Tibial artery (tissue), 4 donors: Measurements from ENCODE around the gene ATP1A4.
A peak's percentile ranks its signal among the peaks of the same experiment; 100 is the strongest.

ENCODE experiments used
- DNase-seq, 2 donors: peaks; one replicate each; pipeline ENCODE4 v3.0.0-alpha.2; 2019
- H3K27ac ChIP-seq, 2 donors: fragments of 200-600 bp; sonication (generic) in 1 of 2; 1 replicate in 1 of 2; 2 replicates in 1 of 2; pipeline ENCODE4 v1.5.1; 2018 to 2019; ENCODE audit warnings: mild to moderate bottlenecking in 1 of 2
- H3K27me3 ChIP-seq, 2 donors: fragments of 200-600 bp; sonication (generic) in 1 of 2; one replicate each; pipeline versions ENCODE4 v1.5.1 to v1.6.0; 2016 to 2019
- H3K36me3 ChIP-seq, 3 donors: fragments of 200-600 bp; sonication (generic) in 2 of 3; one replicate each; pipeline ENCODE4 v1.5.1; 2016 to 2019; ENCODE audit warnings: mild to moderate bottlenecking in 2 of 3
- H3K4me1 ChIP-seq, 4 donors: fragments of 200-600 bp; sonication (generic) in 2 of 4; 1 replicate in 3 of 4; 2 replicates in 1 of 4; pipeline ENCODE4 v1.5.1; 2016 to 2019
- H3K4me3 ChIP-seq, 2 donors: fragments of 200-600 bp; sonication (generic) in 1 of 2; 1 replicate in 1 of 2; 2 replicates in 1 of 2; pipeline ENCODE4 v1.5.1; 2018 to 2019; ENCODE audit warnings: mild to moderate bottlenecking in 2 of 2
- H3K9me3 ChIP-seq, 3 donors: fragments of 200-600 bp; sonication (generic) in 1 of 3; one replicate each; pipeline ENCODE4 v1.5.1; 2016 to 2019
- intact Hi-C: fragments of 100-400 bp; cut with DNase I; formaldehyde crosslinking; loops from one replicate; pipeline ENCODE4 v1.15.0; 2023; ENCODE audit warnings: low total_unique reads
- TF ChIP-seq, protein P1 (sequence below), 2 experiments: fragments of 200-600 bp in 1 of 2; fragments of 450-650 bp in 1 of 2; IDR thresholded peaks; one replicate each; pipeline ENCODE4 v1.5.1; 2017 to 2019; ENCODE audit warnings: antibody characterized with exemption in 2 of 2, mild to moderate bottlenecking in 1 of 2, moderate library complexity in 1 of 2

Gene ATP1A4

DNA sequence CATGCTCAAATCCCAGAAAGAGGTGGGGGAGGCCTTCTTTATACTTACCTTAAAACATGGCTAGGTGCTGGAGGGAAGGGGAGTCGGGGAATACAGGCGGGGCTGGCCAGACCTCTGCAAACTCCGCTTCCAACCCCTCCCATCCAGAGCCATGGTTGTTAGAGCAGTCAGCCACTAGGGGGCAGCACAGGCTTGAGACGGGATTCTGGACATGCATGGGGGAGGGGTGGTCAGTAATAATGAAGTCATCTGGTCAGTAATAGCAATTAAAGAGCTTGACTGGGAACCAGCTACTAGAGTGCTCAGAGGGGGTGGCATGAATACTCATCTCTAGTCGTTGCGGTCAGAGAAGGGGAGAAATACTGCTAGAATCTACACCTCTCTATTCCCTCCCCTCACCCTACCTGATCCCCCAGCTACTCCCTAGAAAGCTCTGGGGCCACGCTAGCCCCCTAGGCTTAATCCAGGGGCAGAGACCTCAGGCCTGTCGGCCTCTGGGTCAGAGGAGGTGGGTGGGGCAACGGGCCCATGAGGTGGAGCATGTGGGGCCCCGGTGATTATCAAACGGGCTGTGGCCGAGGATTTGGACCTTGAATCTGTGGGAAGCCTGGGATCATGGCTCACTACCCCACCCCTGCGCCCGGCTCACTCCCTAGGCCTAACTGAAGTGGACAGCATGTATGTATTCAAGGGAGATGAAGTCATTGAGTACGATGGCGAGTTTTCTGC, 41.9 kb downstream of the ATP1A4 start:
- Histone ChIP-seq H3K36me3 (no peaks in the 10 kb centered on the region), H3K9me3 (no peaks in the 10 kb centered on the region), H3K4me3 (no peak overlapping the region), H3K4me1 (peaks cover 0 to 27% (median 24%) of the 10 kb centered on the region in 4 donors), H3K27ac (no peak overlapping the region), H3K27me3 (no peaks in the 10 kb centered on the region)
- intact Hi-C loops: loop anchor here (2.0 kb wide), 2 partner anchors 58 to 98 kb away; no protein-coding TSS in a partner anchor
- peak; percentile 86 to 92 for DNase-seq
- TF ChIP-seq, protein P1, sequence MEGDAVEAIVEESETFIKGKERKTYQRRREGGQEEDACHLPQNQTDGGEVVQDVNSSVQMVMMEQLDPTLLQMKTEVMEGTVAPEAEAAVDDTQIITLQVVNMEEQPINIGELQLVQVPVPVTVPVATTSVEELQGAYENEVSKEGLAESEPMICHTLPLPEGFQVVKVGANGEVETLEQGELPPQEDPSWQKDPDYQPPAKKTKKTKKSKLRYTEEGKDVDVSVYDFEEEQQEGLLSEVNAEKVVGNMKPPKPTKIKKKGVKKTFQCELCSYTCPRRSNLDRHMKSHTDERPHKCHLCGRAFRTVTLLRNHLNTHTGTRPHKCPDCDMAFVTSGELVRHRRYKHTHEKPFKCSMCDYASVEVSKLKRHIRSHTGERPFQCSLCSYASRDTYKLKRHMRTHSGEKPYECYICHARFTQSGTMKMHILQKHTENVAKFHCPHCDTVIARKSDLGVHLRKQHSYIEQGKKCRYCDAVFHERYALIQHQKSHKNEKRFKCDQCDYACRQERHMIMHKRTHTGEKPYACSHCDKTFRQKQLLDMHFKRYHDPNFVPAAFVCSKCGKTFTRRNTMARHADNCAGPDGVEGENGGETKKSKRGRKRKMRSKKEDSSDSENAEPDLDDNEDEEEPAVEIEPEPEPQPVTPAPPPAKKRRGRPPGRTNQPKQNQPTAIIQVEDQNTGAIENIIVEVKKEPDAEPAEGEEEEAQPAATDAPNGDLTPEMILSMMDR (IDR thresholded peaks at IDR 0.05): peak; percentile 90 to 98

DNA sequence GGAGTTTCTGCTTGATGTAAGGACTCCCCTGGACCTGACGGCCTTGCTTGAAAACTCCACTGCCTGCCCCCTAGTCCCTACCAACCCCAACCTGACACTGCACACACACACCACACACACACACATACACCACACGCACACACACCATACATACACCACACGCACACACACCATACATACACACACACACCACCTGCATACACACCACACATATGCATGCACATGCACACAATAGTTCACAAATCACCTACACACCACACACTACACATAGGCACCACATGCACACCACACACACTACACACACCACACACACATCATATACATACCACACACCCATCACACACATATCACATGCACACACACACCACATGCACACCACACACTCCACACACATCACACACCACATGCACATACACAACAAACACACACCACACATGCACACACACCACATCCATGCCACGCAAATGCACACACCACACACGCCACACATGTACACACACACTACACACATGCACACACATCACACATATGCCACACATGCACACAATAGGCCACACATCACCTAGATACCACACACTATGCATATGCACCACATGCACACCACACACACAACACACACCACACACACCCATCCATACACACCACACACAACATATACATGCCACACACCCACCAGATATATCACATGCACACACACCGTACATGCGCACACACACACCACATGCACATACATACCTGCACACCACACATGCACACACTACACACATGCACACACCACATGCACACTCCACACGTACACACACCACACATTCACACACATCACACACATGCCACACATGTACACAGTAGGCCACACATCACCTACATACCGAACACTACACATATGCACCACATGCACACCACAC, 42.7 kb downstream of the ATP1A4 start:
- intact Hi-C loops: loop anchor here (2.0 kb wide), 3 partner anchors 23 to 97 kb away; no protein-coding TSS in a partner anchor
- H3K36me3 ChIP-seq: no peaks in the 10 kb centered on the region
- H3K27me3 ChIP-seq: no peaks in the 10 kb centered on the region
- TF ChIP-seq, protein P1 (IDR thresholded peaks at IDR 0.05): no peak
- H3K27ac ChIP-seq: no peak overlapping the region
- no peak overlapping the region for H3K4me3 ChIP-seq
- DNase-seq: no peak
- peaks cover 0 to 27% (median 24%) of the 10 kb centered on the region in 4 donors for H3K4me1 ChIP-seq
- H3K9me3 ChIP-seq: no peaks in the 10 kb centered on the region

DNA sequence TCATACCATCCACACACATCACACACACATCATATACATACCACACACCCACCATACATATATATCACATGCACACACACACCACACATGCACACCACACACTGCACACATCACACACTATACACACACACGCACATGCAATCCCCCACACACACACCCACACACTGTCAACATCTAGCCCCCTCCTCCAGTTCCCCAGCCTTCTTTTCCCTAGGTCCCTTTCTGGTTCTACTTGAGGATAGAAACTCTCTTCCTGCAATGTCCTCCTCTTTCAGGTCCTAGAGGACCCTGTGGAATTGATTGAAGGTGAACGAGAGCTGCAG, 43.3 kb downstream of the ATP1A4 start:
- TF ChIP-seq, protein P1 (IDR thresholded peaks at IDR 0.05): no peak
- intact Hi-C loops: loop anchor here (2.0 kb wide), 1 partner anchor 22 kb away; no protein-coding TSS in a partner anchor
- Histone ChIP-seq H3K27ac (no peak overlapping the region), H3K4me1 (peaks cover 0 to 21% (median 19%) of the 10 kb centered on the region in 4 donors), H3K36me3 (no peaks in the 10 kb centered on the region), H3K4me3 (no peak overlapping the region), H3K9me3 (no peaks in the 10 kb centered on the region), H3K27me3 (no peaks in the 10 kb centered on the region)
- DNase-seq: no peak

DNA sequence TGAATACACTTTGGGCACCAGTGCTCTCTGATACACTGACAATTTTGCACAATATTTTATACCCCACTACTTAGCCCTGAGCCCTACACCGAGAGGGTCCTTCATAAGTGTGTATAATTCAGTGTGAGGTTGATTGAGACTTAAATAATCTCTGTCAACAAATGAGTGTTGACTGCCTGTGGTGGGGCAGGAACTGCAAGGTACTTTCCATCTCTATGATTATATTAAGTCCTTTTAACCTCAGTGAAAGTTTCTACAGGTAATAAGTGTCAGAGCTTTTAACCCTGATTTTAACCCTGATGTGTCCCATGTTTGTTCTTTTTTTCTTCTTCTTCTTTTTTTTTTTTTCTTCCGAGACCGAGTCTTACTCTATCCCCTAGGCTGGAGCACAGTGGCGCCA, 44.7 kb downstream of the ATP1A4 start:
- TF ChIP-seq, protein P1 (IDR thresholded peaks at IDR 0.05): no peak
- Histone ChIP-seq H3K27ac (no peak overlapping the region), H3K9me3 (no peaks in the 10 kb centered on the region), H3K36me3 (no peaks in the 10 kb centered on the region), H3K27me3 (no peaks in the 10 kb centered on the region), H3K4me1 (peaks cover 0 to 12% (median 11%) of the 10 kb centered on the region in 4 donors), H3K4me3 (no peak overlapping the region)
- no peak for DNase-seq
- intact Hi-C loops: no loop called here

DNA sequence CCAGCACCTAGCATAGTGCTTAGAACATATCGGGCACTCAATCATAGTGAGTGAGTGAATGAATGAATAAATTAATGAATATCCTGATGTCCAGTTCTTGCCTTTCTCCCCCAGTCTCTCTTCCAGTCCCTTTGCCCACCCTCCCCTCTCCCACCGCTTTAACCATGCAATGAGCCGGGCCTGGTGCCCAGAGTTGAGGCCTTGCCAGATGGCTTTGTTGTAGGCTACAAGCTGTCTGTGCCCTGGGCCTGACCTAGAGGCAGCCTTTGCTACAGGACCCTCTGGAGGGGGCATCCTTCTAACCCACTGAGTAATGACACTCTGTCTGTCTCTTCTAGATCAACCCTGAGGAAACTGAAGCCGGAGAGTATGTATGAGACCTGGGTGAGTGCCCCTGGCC, 45.8 kb downstream of the ATP1A4 start:
- no peak overlapping the region for H3K4me3 ChIP-seq
- intact Hi-C loops: no loop called here
- no peaks in the 10 kb centered on the region for H3K36me3 ChIP-seq
- no peak overlapping the region for H3K27ac ChIP-seq
- no peaks in the 10 kb centered on the region for H3K9me3 ChIP-seq
- peaks cover 0 to 12% (median 11%) of the 10 kb centered on the region in 4 donors for H3K4me1 ChIP-seq
- TF ChIP-seq, protein P1 (IDR thresholded peaks at IDR 0.05): no peak
- no peaks in the 10 kb centered on the region for H3K27me3 ChIP-seq
- DNase-seq: peak in 1 of 2 donors; percentile 35
